ENCODE data around the gene USP14.

DNA sequence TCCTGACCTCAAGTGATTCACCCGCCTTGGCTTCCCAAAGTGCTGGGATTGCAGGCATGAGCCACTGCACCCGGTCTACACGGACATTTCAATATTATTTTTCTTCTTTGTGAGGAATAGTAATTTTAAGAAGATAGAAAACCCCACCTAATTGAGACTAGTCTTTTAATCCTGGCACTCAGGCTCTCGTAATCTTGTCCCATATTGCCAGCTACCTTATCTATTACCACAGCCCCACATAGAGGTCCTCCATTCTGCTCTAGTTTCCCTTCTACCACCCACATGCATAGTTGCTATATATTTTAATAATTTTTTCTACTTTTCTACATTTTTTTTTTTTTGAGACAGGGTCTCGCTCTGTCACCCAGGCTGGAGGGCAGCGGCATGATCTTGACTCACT, 9.5 kb upstream of the USP14 start:
- TF ChIP-seq EZH2phosphoT487 (IDR thresholded peaks at IDR 0.05; ENCODE audit: insufficient read depth, low read depth) (no peak), EZH2 (IDR thresholded peaks at IDR 0.05; ENCODE audit: insufficient read depth, poor library complexity, severe bottlenecking) (no peak)

All from GM23248 (cell line).